Upper lobe of left lung (tissue), 4 donors: ENCODE results near the gene CFAP97.

Experiments
- CTCF ChIP-seq, 6 experiments: fragments of 450-650 bp in 4 of 6; fragments of 200-600 bp in 2 of 6; sonication (generic) in 2 of 6; IDR thresholded peaks; one replicate each; pipeline ENCODE4 v1.5.1; 2016 to 2019; ENCODE audit warnings: antibody characterized with exemption in 6 of 6
- EP300 ChIP-seq, 4 donors: sonication (generic); formaldehyde crosslinking; IDR thresholded peaks; one replicate each; pipeline ENCODE4 v1.5.1; 2017; ENCODE audit warnings: antibody characterized with exemption in 4 of 4, control low read depth in 2 of 4
- POLR2A ChIP-seq, 4 donors: fragments of 450-650 bp; IDR thresholded peaks; one replicate each; pipeline ENCODE4 v1.5.1; 2016 to 2017; ENCODE audit warnings: antibody characterized with exemption in 4 of 4, mild to moderate bottlenecking in 2 of 4
- POLR2AphosphoS5 ChIP-seq, 2 donors: sonication (generic); formaldehyde crosslinking; IDR thresholded peaks; one replicate each; pipeline ENCODE4 v1.5.1; 2017; ENCODE audit warnings: antibody characterized with exemption in 2 of 2

- no peak for TF ChIP-seq CTCF (IDR thresholded peaks at IDR 0.05)
- no peak for TF ChIP-seq EP300 (IDR thresholded peaks at IDR 0.05)
- TF ChIP-seq POLR2AphosphoS5 (IDR thresholded peaks at IDR 0.05), result no peak
- no peak for TF ChIP-seq POLR2A (IDR thresholded peaks at IDR 0.05)
Observed at GRCh38 chr4:185196437-185196836, 7.4 kb downstream of the CFAP97 start.
